Mucosa of descending colon (tissue), 3 donors: ENCODE data around the gene RPL29. TPM values are rescaled to one million over a fixed set of nuclear protein-coding genes. Genes with fewer than 3 reads are reported as not detected.

Experiments used
- ATAC-seq: fragments of 200-7000 bp; cut with Tn5 transposase; one replicate; pipeline ENCODE4 v1.9.1; 2020; ENCODE audit warnings: mild to moderate bottlenecking, moderate library complexity
- DNase-seq, 3 donors: peaks; one replicate each; pipeline ENCODE4 v3.0.0-alpha.2; 2020
- H3K36me3 ChIP-seq: fragments of 200-600 bp; one replicate; pipeline ENCODE4 v1.8.0; 2021; ENCODE audit warnings: low read depth, mild to moderate bottlenecking
- H3K4me1 ChIP-seq: fragments of 200-600 bp; one replicate; pipeline ENCODE4 v1.8.0; 2021; ENCODE audit warnings: low read depth, mild to moderate bottlenecking
- H3K4me3 ChIP-seq: fragments of 200-600 bp; one replicate; pipeline ENCODE4 v1.8.0; 2021; ENCODE audit warnings: mild to moderate bottlenecking
- H3K9me3 ChIP-seq: fragments of 200-600 bp; one replicate; pipeline ENCODE4 v1.8.0; 2021; ENCODE audit warnings: mild to moderate bottlenecking
- CTCF ChIP-seq: fragments of 200-600 bp; IDR thresholded peaks from one replicate; pipeline ENCODE4 v1.8.0; 2022; ENCODE audit warnings: antibody characterized with exemption, mild to moderate bottlenecking
- intact Hi-C, 2 donors: fragments of 100-400 bp; cut with DNase I in 1 of 2; cut with micrococcal nuclease in 1 of 2; formaldehyde crosslinking; loops; one replicate each; pipeline versions ENCODE4 v1.11.0 to v1.11.1; 2022; cut with DNase I, micrococcal nuclease
- total RNA-seq, 3 donors: library from RNA; stranded (reverse); fragmentation: NEBNext Ultra II Directional in 2 of 3; extraction: Animal tissue kit (Norgen Biotek cat#: 25700) in 2 of 3; gene quantifications; one replicate each; pipeline versions ENCODE4 v1.2.1 to v1.2.4, GENCODE V29; 2021 to 2023
- donor health status: DM: no; HTN: no; CAD: no; lungs with moderate emphysema.
- donor health status: DM: no; HTN: no; CAD: no.
- donor health status: DM: no; HTN: yes; CAD: no.

The RPL29 gene
- total RNA-seq, 3 donors from 2014 or later, result 782 to 973 (median 946) TPM

GRCh38 chr3:51947215-51947900, 48.3 kb downstream of the RPL29 start:
- intact Hi-C loops, result no loop called here
- Histone ChIP-seq H3K9me3 (no peaks in the 10 kb centered on the region), H3K4me3 (no peak overlapping the region), H3K4me1 (peaks cover 10% of the 10 kb centered on the region), H3K36me3 (no peaks in the 10 kb centered on the region)
- no peak for ATAC-seq
- no peak for TF ChIP-seq CTCF
- DNase-seq, result peak in 1 of 3 donors; percentile 14

- ATAC-seq (no peak), DNase-seq (no peak)
- Histone ChIP-seq H3K9me3 (no peaks in the 10 kb centered on the region), H3K4me3 (no peak overlapping the region), H3K4me1 (peaks cover 10% of the 10 kb centered on the region), H3K36me3 (peaks cover 4% of the 10 kb centered on the region)
- intact Hi-C loops, result no loop called here
- TF ChIP-seq CTCF, result no peak
Measured at GRCh38 chr3:51946796-51947195, 48.9 kb downstream of the RPL29 start.

- DNase-seq (no peak), ATAC-seq (no peak)
- intact Hi-C loops, result no loop called here
Measured at GRCh38 chr3:51945926-51946705, 49.6 kb downstream of the RPL29 start.

GRCh38 chr3:51945031-51945840, 50.5 kb downstream of the RPL29 start:
- no peak for DNase-seq
- no peak overlapping the region for H3K4me3 ChIP-seq
- no peak for ATAC-seq
- peaks cover 18% of the 10 kb centered on the region for H3K4me1 ChIP-seq
- peaks cover 5% of the 10 kb centered on the region for H3K36me3 ChIP-seq
- intact Hi-C loops, result no loop called here
- no peak for TF ChIP-seq CTCF
- H3K9me3 ChIP-seq, result no peaks in the 10 kb centered on the region

More at GRCh38 chr3:51945926-51946705, 49.6 kb downstream of the RPL29 start:
- TF ChIP-seq CTCF, result no peak
- Histone ChIP-seq H3K36me3 (peaks cover 5% of the 10 kb centered on the region), H3K9me3 (no peaks in the 10 kb centered on the region), H3K4me3 (no peak overlapping the region), H3K4me1 (peaks cover 12% of the 10 kb centered on the region)

GRCh38 chr3:51944451-51945021, 51.2 kb downstream of the RPL29 start:
- intact Hi-C loops, result no loop called here
- peaks cover 5% of the 10 kb centered on the region for H3K36me3 ChIP-seq
- no peak for DNase-seq

More at GRCh38 chr3:51944451-51945021, 51.2 kb downstream of the RPL29 start:
- Histone ChIP-seq H3K4me3 (no peak overlapping the region), H3K9me3 (no peaks in the 10 kb centered on the region), H3K4me1 (peaks cover 22% of the 10 kb centered on the region)
- TF ChIP-seq CTCF, result no peak
- no peak for ATAC-seq
